CD4-positive, alpha-beta T cell treated with Interleukin-2 at 100 ng/mL for 4 hours (primary cell): ENCODE results near the gene UIMC1.

Experiments
- DNase-seq: peaks from one replicate; pipeline ENCODE4 v3.0.0-alpha.2; 2020; ENCODE audit warnings: low spot score

Gene UIMC1

GRCh38 chr5:176902102-176902814 is 104.3 kb downstream of the UIMC1 start:
- DNase-seq = no peak

- no peak for DNase-seq
Observed at GRCh38 chr5:176901260-176902101, 105.1 kb downstream of the UIMC1 start.

GRCh38 chr5:176900780-176901204 is 105.8 kb downstream of the UIMC1 start:
- no peak for DNase-seq

GRCh38 chr5:176899946-176900779 is 106.4 kb downstream of the UIMC1 start:
- no peak for DNase-seq

- DNase-seq = no peak
Observed at GRCh38 chr5:176899296-176899891, 107.2 kb downstream of the UIMC1 start, which contains the start of gene HK3. TSS of gene HK3 (minus strand) at chr5:176899346. CDS start at chr5:176896159, 3,187 bp downstream.

- DNase-seq = no peak
Observed at GRCh38 chr5:176897263-176897662, 109.3 kb downstream of the UIMC1 start.

- DNase-seq = no peak
Observed at GRCh38 chr5:176895831-176896230, 110.7 kb downstream of the UIMC1 start.

- no peak for DNase-seq
Observed at GRCh38 chr5:176894298-176894697, 112.3 kb downstream of the UIMC1 start.

- no peak for DNase-seq
Observed at GRCh38 chr5:176892663-176893062, 113.9 kb downstream of the UIMC1 start.

- no peak for DNase-seq
Observed at GRCh38 chr5:176891331-176891958, 115.1 kb downstream of the UIMC1 start.

- DNase-seq = no peak
Observed at GRCh38 chr5:176890455-176891330, 115.9 kb downstream of the UIMC1 start.

- DNase-seq = no peak
Observed at GRCh38 chr5:176889321-176890280, 117.0 kb downstream of the UIMC1 start.

- DNase-seq = no peak
Observed at GRCh38 chr5:176888865-176889165, 117.8 kb downstream of the UIMC1 start.

- DNase-seq = no peak
Observed at GRCh38 chr5:176888016-176888864, 118.3 kb downstream of the UIMC1 start.

- DNase-seq = no peak
Observed at GRCh38 chr5:176887252-176887849, 119.2 kb downstream of the UIMC1 start.

GRCh38 chr5:176886336-176887251 is 120.0 kb downstream of the UIMC1 start:
- no peak for DNase-seq

- DNase-seq = no peak
Observed at GRCh38 chr5:176884571-176884890, 122.0 kb downstream of the UIMC1 start.
